Lower lobe of right lung (tissue), 2 donors: Measurements from ENCODE around the gene CSNK1A1L. TPM values are rescaled to one million over a fixed set of nuclear protein-coding genes. Genes with fewer than 3 reads are reported as not detected.

ENCODE experiments used
- ATAC-seq, 2 donors: fragments of 200-7000 bp; cut with Tn5 transposase; one replicate each; pipeline ENCODE4 v1.9.1; 2020 to 2022; ENCODE audit warnings: mild to moderate bottlenecking in 2 of 2, moderate library complexity in 2 of 2
- DNase-seq: peaks from one replicate; pipeline ENCODE4 v3.0.0-alpha.2; 2020
- H3K27ac ChIP-seq: fragments of 200-600 bp; one replicate; pipeline ENCODE4 v1.8.0; 2022
- H3K27me3 ChIP-seq: fragments of 200-600 bp; one replicate; pipeline ENCODE4 v1.8.0; 2022; ENCODE audit warnings: low read depth
- H3K36me3 ChIP-seq: fragments of 200-600 bp; one replicate; pipeline ENCODE4 v1.8.0; 2022; ENCODE audit warnings: mild to moderate bottlenecking
- H3K4me1 ChIP-seq: fragments of 200-600 bp; one replicate; pipeline ENCODE4 v1.8.0; 2022
- H3K4me3 ChIP-seq: fragments of 200-600 bp; one replicate; pipeline ENCODE4 v1.8.0; 2022; ENCODE audit warnings: mild to moderate bottlenecking
- H3K9me3 ChIP-seq: fragments of 200-600 bp; one replicate; pipeline ENCODE4 v1.8.0; 2022
- CTCF ChIP-seq: fragments of 200-600 bp; IDR thresholded peaks from one replicate; pipeline ENCODE4 v1.8.0; 2022; ENCODE audit warnings: antibody characterized with exemption, mild to moderate bottlenecking
- intact Hi-C: fragments of 100-400 bp; cut with DNase I; formaldehyde crosslinking; loops from one replicate; pipeline ENCODE4 v1.11.0; 2022
- total RNA-seq: library from RNA; stranded (reverse); fragmentation: NEBNext Ultra II Directional; extraction: Animal tissue kit (Norgen Biotek cat#: 25700); gene quantifications from one replicate; pipeline ENCODE4 v1.2.1, GENCODE V29; 2021
- donor health status: DM: no; HTN: yes; CAD: no; lungs with severe emphysema.

The CSNK1A1L gene
- total RNA-seq, 1 donor from 2014 or later = not detected

- peak in 1 of 2 donors; percentile 57 for ATAC-seq
These were observed 14.6 kb downstream of the CSNK1A1L start for GRCh38 chr13:37090912-37091311.

GRCh38 chr13:37089495-37089894 is 16.0 kb downstream of the CSNK1A1L start:
- intact Hi-C loops = no loop called here
- no peak for TF ChIP-seq CTCF
- H3K36me3 ChIP-seq = no peaks in the 10 kb centered on the region
- DNase-seq = no peak
- H3K27me3 ChIP-seq = no peaks in the 10 kb centered on the region
- no peak overlapping the region for H3K4me3 ChIP-seq
- no peaks in the 10 kb centered on the region for H3K9me3 ChIP-seq
- no peak overlapping the region for H3K27ac ChIP-seq
- no peak for ATAC-seq
- H3K4me1 ChIP-seq = no peaks in the 10 kb centered on the region

More at GRCh38 chr13:37090912-37091311, 14.6 kb downstream of the CSNK1A1L start:
- H3K36me3 ChIP-seq = no peaks in the 10 kb centered on the region
- H3K27ac ChIP-seq = no peak overlapping the region
- no peaks in the 10 kb centered on the region for H3K9me3 ChIP-seq
- no peaks in the 10 kb centered on the region for H3K27me3 ChIP-seq
- H3K4me1 ChIP-seq = no peaks in the 10 kb centered on the region
- no peak overlapping the region for H3K4me3 ChIP-seq
- intact Hi-C loops = no loop called here
- no peak for DNase-seq
- TF ChIP-seq CTCF = no peak

GRCh38 chr13:37087486-37087885 is 18.0 kb downstream of the CSNK1A1L start:
- H3K27me3 ChIP-seq = no peaks in the 10 kb centered on the region
- H3K4me1 ChIP-seq = no peaks in the 10 kb centered on the region
- DNase-seq (no peak), ATAC-seq (no peak)
- H3K9me3 ChIP-seq = no peaks in the 10 kb centered on the region
- H3K36me3 ChIP-seq = no peaks in the 10 kb centered on the region
- H3K4me3 ChIP-seq = no peak overlapping the region
- TF ChIP-seq CTCF = no peak
- intact Hi-C loops = no loop called here
- no peak overlapping the region for H3K27ac ChIP-seq

GRCh38 chr13:37085606-37086005 is 19.9 kb downstream of the CSNK1A1L start:
- H3K9me3 ChIP-seq = no peaks in the 10 kb centered on the region
- no peaks in the 10 kb centered on the region for H3K36me3 ChIP-seq
- no peak for DNase-seq
- no peak for TF ChIP-seq CTCF
- H3K4me1 ChIP-seq = no peaks in the 10 kb centered on the region
- ATAC-seq = no peak
- intact Hi-C loops = no loop called here
- no peaks in the 10 kb centered on the region for H3K27me3 ChIP-seq
- no peak overlapping the region for H3K4me3 ChIP-seq
- no peak overlapping the region for H3K27ac ChIP-seq

- Histone ChIP-seq H3K4me3 (no peak overlapping the region), H3K27me3 (no peaks in the 10 kb centered on the region), H3K36me3 (no peaks in the 10 kb centered on the region), H3K9me3 (no peaks in the 10 kb centered on the region), H3K27ac (no peak overlapping the region), H3K4me1 (no peaks in the 10 kb centered on the region)
- TF ChIP-seq CTCF = no peak
- DNase-seq (no peak), ATAC-seq (no peak)
- intact Hi-C loops = no loop called here
These were observed 28.6 kb downstream of the CSNK1A1L start for GRCh38 chr13:37076818-37077217.

GRCh38 chr13:37075164-37075563 is 30.3 kb downstream of the CSNK1A1L start:
- ATAC-seq (no peak), DNase-seq (no peak)
- H3K36me3 ChIP-seq = no peaks in the 10 kb centered on the region
- no peaks in the 10 kb centered on the region for H3K27me3 ChIP-seq
- H3K9me3 ChIP-seq = no peaks in the 10 kb centered on the region
- no peak overlapping the region for H3K4me3 ChIP-seq
- no peak for TF ChIP-seq CTCF
- H3K4me1 ChIP-seq = no peaks in the 10 kb centered on the region
- intact Hi-C loops = no loop called here
- no peak overlapping the region for H3K27ac ChIP-seq
